Measurements from ENCODE around the gene DNAJB6.

Gene DNAJB6

GRCh38 chr7:157371296-157371695, 34.5 kb downstream of the DNAJB6 start:
- no peak for DNase-seq

GRCh38 chr7:157372300-157373232, 35.8 kb downstream of the DNAJB6 start:
- DNase-seq, result no peak

- no peak for DNase-seq
These were observed 36.7 kb downstream of the DNAJB6 start for GRCh38 chr7:157373493-157373892.

- DNase-seq, result no peak
These were observed 38.6 kb downstream of the DNAJB6 start for GRCh38 chr7:157375410-157375809.

GRCh38 chr7:157377436-157378124, 40.8 kb downstream of the DNAJB6 start:
- no peak for DNase-seq

- no peak for DNase-seq
These were observed 41.6 kb downstream of the DNAJB6 start for GRCh38 chr7:157378390-157378789.

GRCh38 chr7:157379493-157379892, 42.7 kb downstream of the DNAJB6 start:
- DNase-seq, result no peak

- no peak for DNase-seq
These were observed 43.6 kb downstream of the DNAJB6 start for GRCh38 chr7:157380416-157380815.

GRCh38 chr7:157383868-157384267, 47.1 kb downstream of the DNAJB6 start:
- DNase-seq, result no peak

- DNase-seq, result no peak
These were observed 47.5 kb downstream of the DNAJB6 start for GRCh38 chr7:157384301-157384700.

GRCh38 chr7:157386979-157387800, 50.4 kb downstream of the DNAJB6 start:
- no peak for DNase-seq

- no peak for DNase-seq
These were observed 51.5 kb downstream of the DNAJB6 start for GRCh38 chr7:157388301-157388700.

GRCh38 chr7:157389951-157390730, 53.3 kb downstream of the DNAJB6 start:
- DNase-seq, result no peak

- no peak for DNase-seq
These were observed 54.4 kb downstream of the DNAJB6 start for GRCh38 chr7:157391036-157391710.

- DNase-seq, result no peak
These were observed 55.6 kb downstream of the DNAJB6 start for GRCh38 chr7:157392256-157393037.

GRCh38 chr7:157394246-157395191, 57.7 kb downstream of the DNAJB6 start:
- DNase-seq, result no peak

- no peak for DNase-seq
These were observed 58.4 kb downstream of the DNAJB6 start for GRCh38 chr7:157395206-157395605.

- DNase-seq, result no peak
These were observed 59.7 kb downstream of the DNAJB6 start for GRCh38 chr7:157396316-157397035.
